GM19240 (cell line): ENCODE data around the gene FAM25C.
"Not testable (repeated sequence)": the region's sequence is repeated elsewhere in the genome, so short reads cannot be mapped to it uniquely, and the experiment has no call there.

ENCODE experiments used
- DNase-seq: peaks from one replicate; pipeline ENCODE4 v3.0.0; 2011; ENCODE audit warnings: low spot score; ENCODE audit not compliant: insufficient read length

The FAM25C gene

DNA sequence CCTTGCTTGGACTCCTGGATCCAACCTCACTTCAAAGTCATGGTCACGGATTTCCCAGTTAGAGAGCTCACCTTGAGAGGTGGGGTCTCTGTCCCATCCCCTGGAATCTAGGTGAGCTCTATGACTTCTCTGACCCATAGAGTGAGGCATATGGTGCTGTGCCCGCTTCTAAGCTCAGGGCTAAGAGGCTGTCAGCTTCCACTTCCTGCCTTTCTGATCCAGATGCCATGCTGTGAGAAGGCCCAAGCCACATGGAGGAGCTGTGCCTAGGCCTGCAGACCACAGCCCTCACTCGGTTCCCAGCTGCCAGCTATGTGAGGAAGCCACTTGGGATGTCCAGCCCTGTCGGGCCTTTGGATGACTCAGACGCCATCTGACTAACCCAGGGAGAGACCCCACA is 39.9 kb downstream of the FAM25C start:
- DNase-seq: not testable (repeated sequence)

DNA sequence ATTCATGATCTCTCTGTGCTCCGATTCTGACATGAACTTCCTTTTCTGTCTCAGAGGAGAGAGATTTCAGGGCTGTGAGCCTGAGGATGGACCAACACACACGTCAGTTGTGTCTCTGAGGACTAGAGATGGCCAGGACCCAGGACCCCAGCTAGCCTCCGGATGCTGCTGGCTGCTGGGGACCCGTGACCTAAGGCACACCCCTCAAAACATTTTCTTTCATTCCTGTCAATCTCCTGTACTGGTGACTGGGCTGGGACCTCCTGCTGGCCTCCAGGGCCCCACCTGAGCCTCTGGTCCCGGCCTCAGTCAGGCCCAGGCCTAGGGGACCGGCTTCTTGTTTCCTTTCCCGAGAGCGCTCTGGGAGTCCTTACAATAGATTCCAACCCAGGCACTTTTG is 42.4 kb downstream of the FAM25C start:
- not testable (repeated sequence) for DNase-seq

DNA sequence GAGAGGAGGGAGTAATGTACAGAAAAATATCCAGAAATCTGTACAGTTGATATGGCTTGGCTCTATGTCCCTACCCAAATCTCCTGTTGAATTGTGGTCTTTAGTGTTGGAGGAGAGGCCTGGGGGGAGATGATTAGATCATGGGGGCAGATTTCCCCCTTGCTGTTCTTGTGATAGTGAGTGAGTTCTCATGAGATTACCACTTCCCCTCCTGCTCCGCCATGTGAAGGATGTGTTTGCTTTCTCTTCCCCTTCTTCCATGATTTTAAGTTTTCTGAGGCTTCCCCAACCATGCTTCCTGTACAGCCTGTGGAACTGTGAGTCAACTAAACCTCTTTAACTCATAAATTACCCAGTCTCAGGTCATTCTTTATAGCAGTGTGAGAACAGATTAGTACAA is 52.2 kb downstream of the FAM25C start:
- not testable (repeated sequence) for DNase-seq
